Caco-2 (cell line): Measurements from ENCODE around the gene NEB. TPM values are rescaled to one million over a fixed set of nuclear protein-coding genes. Genes with fewer than 3 reads are reported as not detected.
A peak's percentile ranks its signal among the peaks of the same experiment; 100 is the strongest.

Experiments used
- BruUV-seq: library from RNA; stranded (reverse); fragments of 400-500 nt; replicated peaks from 2 replicates; lab custom pipeline; 2021; lab: Mats Ljungman, UMichigan
- CTCF ChIA-PET: fragments of 300-600 bp; sonication (Branson Sonifier 250); formaldehyde crosslinking; loops from one replicate; lab custom pipeline; 2022; ENCODE audit warnings: antibody characterized with exemption; lab: Charles Lee
- POLR2A ChIA-PET: fragments of 300-600 bp; sonication (Branson Sonifier 250); formaldehyde crosslinking; loops from one replicate; lab custom pipeline; 2022; ENCODE audit warnings: antibody characterized with exemption; lab: Charles Lee
- DNase-seq, 2 experiments: peaks; one replicate each; pipeline versions ENCODE4 v3.0.0 to v3.0.0-alpha.2; 2020 to 2022
- H3K27me3 ChIP-seq: replicated peaks from 2 replicates; pipeline ENCODE4 v1.6.0; 2011; ENCODE audit warnings: low read length; ENCODE audit not compliant: control insufficient read depth, insufficient read depth
- H3K36me3 ChIP-seq: 2 replicates; pipeline ENCODE4 v1.5.1; 2011; ENCODE audit warnings: low read length; ENCODE audit not compliant: control insufficient read depth, insufficient read depth
- H3K4me1 ChIP-seq: fragments of 250-450 bp; sonication (Bioruptor Pico); 2 replicates; pipeline ENCODE4 v1.5.1; 2020; ENCODE audit warnings: mild to moderate bottlenecking
- H3K4me3 ChIP-seq: 2 replicates; pipeline ENCODE4 v1.5.1; 2011; ENCODE audit warnings: low read depth, mild to moderate bottlenecking, control low read depth, low read length
- H3K9me3 ChIP-seq: fragments of 250-450 bp; sonication (Bioruptor Pico); 2 replicates; pipeline ENCODE4 v1.5.1; 2020; ENCODE audit warnings: mild to moderate bottlenecking, moderate library complexity
- H3K27ac Mint-ChIP-seq: one replicate; pipeline ENCODE4 v1.8.0; 2022; ENCODE audit warnings: mixed read lengths; ENCODE audit not compliant: unreplicated experiment
- H3K27me3 Mint-ChIP-seq: one replicate; pipeline ENCODE4 v1.8.0; 2022; ENCODE audit warnings: mixed read lengths; ENCODE audit not compliant: insufficient read depth, unreplicated experiment
- H3K36me3 Mint-ChIP-seq: one replicate; pipeline ENCODE4 v1.8.0; 2022; ENCODE audit warnings: mild to moderate bottlenecking, mixed read lengths; ENCODE audit not compliant: insufficient read depth, unreplicated experiment
- H3K4me1 Mint-ChIP-seq: one replicate; pipeline ENCODE4 v1.8.0; 2022; ENCODE audit warnings: low read depth, mixed read lengths; ENCODE audit not compliant: unreplicated experiment
- H3K4me3 Mint-ChIP-seq: one replicate; pipeline ENCODE4 v1.8.0; 2022; ENCODE audit warnings: mild to moderate bottlenecking, moderate library complexity, mixed read lengths; ENCODE audit not compliant: unreplicated experiment
- H3K9me3 Mint-ChIP-seq: one replicate; pipeline ENCODE4 v1.8.0; 2022; ENCODE audit warnings: mixed read lengths; ENCODE audit not compliant: unreplicated experiment
- intact Hi-C: fragments of 100-400 bp; cut with micrococcal nuclease; formaldehyde crosslinking; loops from one replicate; pipeline ENCODE4 v1.10.0; 2022; ENCODE audit not compliant: unreplicated experiment
- total RNA-seq: library from RNA; stranded (reverse); gene quantifications from 2 replicates; pipeline ENCODE4 v1.2.3, GENCODE V29; 2022
- TF ChIP-seq, protein P1 (sequence below), 2 experiments: fragments of 200-600 bp in 1 of 2; IDR thresholded peaks; 1 replicate in 1 of 2; 2 replicates in 1 of 2; pipeline versions ENCODE4 v1.5.1 to v1.8.0; 2011 to 2022; ENCODE audit warnings: antibody characterized with exemption in 1 of 2, control low read depth in 1 of 2, inconsistent platforms in 1 of 2, low read depth in 1 of 2, low read length in 1 of 2, mild to moderate bottlenecking in 1 of 2, moderate library complexity in 1 of 2; ENCODE audit not compliant: insufficient read depth in 1 of 2, severe bottlenecking in 1 of 2, unreplicated experiment in 1 of 2

The NEB gene
- total RNA-seq, 1 experiment from 2014 or later, result 14.7 TPM

DNA sequence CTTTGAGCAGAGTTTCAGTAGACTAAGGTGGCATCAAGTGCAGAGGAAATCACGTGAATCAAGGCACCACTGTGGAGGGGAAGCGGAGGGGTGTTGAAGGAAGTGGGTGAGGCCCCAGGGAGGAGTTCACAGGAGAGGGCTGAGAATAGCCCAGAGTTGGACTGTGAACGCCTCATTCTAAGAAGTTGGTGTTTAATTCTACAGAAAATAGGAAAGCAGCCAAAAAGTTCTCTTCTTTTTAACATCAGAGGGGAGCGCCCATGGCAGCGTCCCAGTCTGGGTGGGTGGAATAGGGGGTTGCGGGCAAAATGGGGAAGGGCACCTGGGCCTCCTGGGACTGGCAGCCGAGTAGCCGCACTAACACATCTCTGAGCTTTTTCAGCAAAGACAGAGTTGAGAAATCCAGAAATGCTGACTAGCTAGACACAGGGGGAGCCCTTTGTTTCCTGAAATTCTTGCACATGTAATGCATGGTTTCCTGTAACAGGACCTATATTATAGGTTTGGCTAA lies 97.0 kb downstream of the NEB start:
- H3K36me3 ChIP-seq, result no peaks in the 10 kb centered on the region
- H3K27me3 ChIP-seq, result no peaks in the 10 kb centered on the region
- no peaks in the 10 kb centered on the region for H3K4me1 ChIP-seq
- POLR2A ChIA-PET, result no interaction called here
- BruUV-seq, result no TSS peak
- Mint-ChIP-seq H3K27me3 (no peaks in the 10 kb centered on the region), H3K9me3 (no peaks in the 10 kb centered on the region), H3K36me3 (no peaks in the 10 kb centered on the region), H3K4me3 (no peak overlapping the region), H3K27ac (no peak overlapping the region), H3K4me1 (no peaks in the 10 kb centered on the region)
- H3K9me3 ChIP-seq, result no peaks in the 10 kb centered on the region
- CTCF ChIA-PET, result no interaction called here
- H3K4me3 ChIP-seq, result no peak overlapping the region
- no peak for DNase-seq
- intact Hi-C loops, result loop anchor here (10.0 kb wide), 1 partner anchor 387 kb away; no protein-coding TSS in a partner anchor
- TF ChIP-seq, protein P1, sequence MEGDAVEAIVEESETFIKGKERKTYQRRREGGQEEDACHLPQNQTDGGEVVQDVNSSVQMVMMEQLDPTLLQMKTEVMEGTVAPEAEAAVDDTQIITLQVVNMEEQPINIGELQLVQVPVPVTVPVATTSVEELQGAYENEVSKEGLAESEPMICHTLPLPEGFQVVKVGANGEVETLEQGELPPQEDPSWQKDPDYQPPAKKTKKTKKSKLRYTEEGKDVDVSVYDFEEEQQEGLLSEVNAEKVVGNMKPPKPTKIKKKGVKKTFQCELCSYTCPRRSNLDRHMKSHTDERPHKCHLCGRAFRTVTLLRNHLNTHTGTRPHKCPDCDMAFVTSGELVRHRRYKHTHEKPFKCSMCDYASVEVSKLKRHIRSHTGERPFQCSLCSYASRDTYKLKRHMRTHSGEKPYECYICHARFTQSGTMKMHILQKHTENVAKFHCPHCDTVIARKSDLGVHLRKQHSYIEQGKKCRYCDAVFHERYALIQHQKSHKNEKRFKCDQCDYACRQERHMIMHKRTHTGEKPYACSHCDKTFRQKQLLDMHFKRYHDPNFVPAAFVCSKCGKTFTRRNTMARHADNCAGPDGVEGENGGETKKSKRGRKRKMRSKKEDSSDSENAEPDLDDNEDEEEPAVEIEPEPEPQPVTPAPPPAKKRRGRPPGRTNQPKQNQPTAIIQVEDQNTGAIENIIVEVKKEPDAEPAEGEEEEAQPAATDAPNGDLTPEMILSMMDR (IDR thresholded peaks at IDR 0.05; ENCODE audit: insufficient read depth in 1 of 2, low read depth in 1 of 2, low read length in 1 of 2, severe bottlenecking in 1 of 2, unreplicated experiment in 1 of 2), result no peak

DNA sequence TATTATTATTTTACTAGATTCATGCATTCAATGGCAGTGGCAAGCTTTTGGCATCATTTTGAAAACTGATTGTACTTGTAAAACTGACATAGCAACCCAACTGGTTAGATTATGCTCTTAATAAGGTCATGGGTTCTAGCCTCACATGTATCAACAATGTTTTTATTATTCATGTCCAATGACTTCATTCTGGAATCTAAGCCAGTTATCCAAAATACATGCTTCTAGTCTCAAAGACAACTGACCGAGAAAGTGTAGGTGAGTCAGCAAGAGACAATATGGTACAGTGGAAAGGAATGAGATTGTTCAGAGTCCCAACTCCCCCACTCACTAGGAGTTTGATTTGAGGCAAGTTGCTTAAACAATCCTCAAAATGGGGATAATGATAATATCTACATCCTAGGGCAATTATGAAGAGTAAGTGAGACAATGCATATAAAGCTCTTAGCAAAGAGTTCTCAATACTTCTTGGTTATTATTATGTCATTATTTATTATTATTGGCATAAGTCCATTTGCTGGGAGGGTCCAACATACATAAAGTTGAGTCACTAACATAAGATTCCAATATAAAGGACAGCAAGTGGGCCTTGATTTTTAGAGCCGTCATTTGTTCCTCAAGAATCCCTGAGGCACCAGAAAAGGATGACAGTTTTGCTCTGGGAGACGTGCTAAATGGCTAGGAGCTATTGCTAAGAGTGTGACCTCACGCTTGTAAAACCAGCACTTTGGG lies 99.4 kb downstream of the NEB start:
- Histone ChIP-seq H3K27me3 (no peaks in the 10 kb centered on the region), H3K4me3 (no peak overlapping the region), H3K4me1 (peaks cover 9% of the 10 kb centered on the region), H3K36me3 (no peaks in the 10 kb centered on the region), H3K9me3 (no peaks in the 10 kb centered on the region)
- Mint-ChIP-seq H3K4me3 (no peak overlapping the region), H3K9me3 (no peaks in the 10 kb centered on the region), H3K27ac (no peak overlapping the region), H3K4me1 (peaks cover 11% of the 10 kb centered on the region), H3K36me3 (no peaks in the 10 kb centered on the region), H3K27me3 (no peaks in the 10 kb centered on the region)
- ChIA-PET POLR2A (no interaction called here), CTCF (no interaction called here)
- TF ChIP-seq, protein P1 (IDR thresholded peaks at IDR 0.05; ENCODE audit: insufficient read depth in 1 of 2, low read depth in 1 of 2, low read length in 1 of 2, severe bottlenecking in 1 of 2, unreplicated experiment in 1 of 2), result no peak
- BruUV-seq, result no TSS peak
- intact Hi-C loops, result loop anchor here (10.0 kb wide), 1 partner anchor 390 kb away; no protein-coding TSS in a partner anchor
- no peak for DNase-seq

DNA sequence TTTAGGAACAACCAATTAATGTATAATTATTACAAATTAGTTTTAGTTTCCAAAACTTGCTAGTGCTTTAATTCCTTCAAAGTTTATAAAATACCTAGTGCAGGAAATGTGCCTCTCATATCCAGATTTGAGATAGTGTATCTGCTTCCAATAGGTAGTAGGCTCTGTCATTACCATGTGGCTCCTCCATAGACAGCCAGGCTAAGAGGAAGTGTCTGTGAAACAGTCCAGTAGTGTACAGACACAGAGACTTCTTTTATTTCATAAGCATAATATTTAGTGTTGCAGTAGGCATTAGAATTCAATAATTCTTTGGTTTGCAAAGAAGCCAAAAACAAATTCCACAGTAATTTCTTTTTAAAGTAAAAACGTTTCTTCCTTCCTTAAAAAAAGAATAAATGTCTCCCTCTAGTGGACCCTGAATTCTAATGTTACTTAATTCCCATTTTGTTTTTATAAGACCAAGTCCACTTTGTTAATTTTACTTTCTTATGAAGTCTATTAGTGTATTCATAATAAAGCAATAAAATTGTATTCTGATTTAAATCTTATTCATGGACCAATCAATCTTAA lies 101.2 kb downstream of the NEB start:
- intact Hi-C loops, result loop anchor here (10.0 kb wide), 1 partner anchor 392 kb away; no protein-coding TSS in a partner anchor
- Mint-ChIP-seq H3K27me3 (no peaks in the 10 kb centered on the region), H3K9me3 (no peaks in the 10 kb centered on the region), H3K4me1 (peaks cover 11% of the 10 kb centered on the region), H3K27ac (no peak overlapping the region), H3K4me3 (no peak overlapping the region), H3K36me3 (no peaks in the 10 kb centered on the region)
- Histone ChIP-seq H3K4me3 (no peak overlapping the region), H3K27me3 (no peaks in the 10 kb centered on the region), H3K9me3 (no peaks in the 10 kb centered on the region), H3K4me1 (peaks cover 11% of the 10 kb centered on the region), H3K36me3 (no peaks in the 10 kb centered on the region)
- no TSS peak for BruUV-seq
- CTCF ChIA-PET, result interaction anchor here (0.6 kb wide), 1 partner anchor 205 kb away, joined by 3 read pairs; no protein-coding TSS in a partner anchor
- TF ChIP-seq, protein P1 (IDR thresholded peaks at IDR 0.05; ENCODE audit: insufficient read depth in 1 of 2, low read depth in 1 of 2, low read length in 1 of 2, severe bottlenecking in 1 of 2, unreplicated experiment in 1 of 2), result peak; percentile 20 to 64
- no peak for DNase-seq
- POLR2A ChIA-PET, result no interaction called here
